NCI-H345 (cell line): Measurements from ENCODE around the gene PIP4K2A.

Source experiments
- DNase-seq: peaks from one replicate; lab custom pipeline; 2025; lab: John Stamatoyannopoulos, UW

The PIP4K2A gene

DNA sequence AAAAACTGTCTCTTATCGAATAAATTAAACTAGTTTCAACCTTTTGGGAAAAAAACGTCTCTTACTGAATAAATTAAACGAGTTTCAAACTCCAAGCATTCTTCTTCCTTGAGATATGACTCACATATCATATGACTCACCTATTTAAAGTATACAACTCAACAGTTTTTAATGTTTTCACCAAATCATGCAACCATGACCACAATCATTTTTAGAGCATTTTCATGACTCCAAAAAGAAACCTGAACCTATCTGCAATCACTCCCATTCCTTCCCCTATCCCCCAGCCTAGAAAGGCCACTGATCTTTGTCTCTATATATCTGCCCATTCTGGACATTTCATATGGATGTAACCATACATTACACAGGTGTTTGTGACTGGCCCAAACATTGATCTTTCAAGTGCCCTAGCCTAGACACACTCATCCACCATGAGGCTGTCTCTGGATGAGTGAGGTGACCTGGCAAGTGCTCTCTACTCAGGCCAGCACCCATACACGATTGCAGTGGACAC is 115.3 kb downstream of the PIP4K2A start:
- no peak for DNase-seq

- no peak for DNase-seq
Observed at GRCh38 chr10:22598478-22598877, 115.9 kb downstream of the PIP4K2A start.

GRCh38 chr10:22597138-22597537 is 117.2 kb downstream of the PIP4K2A start:
- DNase-seq: no peak

DNA sequence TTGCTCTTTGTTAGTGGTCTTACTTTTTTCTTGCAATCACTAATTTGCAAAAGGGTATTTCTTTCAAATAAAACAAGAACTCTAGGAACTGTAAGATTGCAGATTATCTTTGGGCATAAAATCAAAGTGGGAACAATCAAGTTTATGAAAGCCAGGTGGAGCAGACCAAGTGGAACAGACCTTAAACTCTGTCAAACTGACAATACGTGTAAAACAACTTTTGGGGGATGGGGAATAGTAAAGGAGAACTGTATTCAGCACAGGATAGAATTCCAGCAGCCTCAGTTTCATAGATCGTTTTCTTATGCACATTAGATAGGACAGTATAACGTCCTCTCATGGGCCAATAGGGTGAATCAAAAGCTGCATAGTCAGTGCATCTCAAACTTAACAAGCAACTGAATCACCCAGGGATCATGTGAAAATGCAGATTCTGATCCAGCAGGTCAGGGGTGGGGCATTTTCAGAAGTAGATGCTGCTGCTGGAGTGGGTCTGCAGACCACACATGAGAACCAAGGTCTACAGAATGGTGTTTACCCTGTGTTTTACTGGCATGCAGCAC is 120.7 kb downstream of the PIP4K2A start:
- DNase-seq: no peak

- no peak for DNase-seq
Observed at GRCh38 chr10:22593026-22593425, 121.4 kb downstream of the PIP4K2A start.

DNA sequence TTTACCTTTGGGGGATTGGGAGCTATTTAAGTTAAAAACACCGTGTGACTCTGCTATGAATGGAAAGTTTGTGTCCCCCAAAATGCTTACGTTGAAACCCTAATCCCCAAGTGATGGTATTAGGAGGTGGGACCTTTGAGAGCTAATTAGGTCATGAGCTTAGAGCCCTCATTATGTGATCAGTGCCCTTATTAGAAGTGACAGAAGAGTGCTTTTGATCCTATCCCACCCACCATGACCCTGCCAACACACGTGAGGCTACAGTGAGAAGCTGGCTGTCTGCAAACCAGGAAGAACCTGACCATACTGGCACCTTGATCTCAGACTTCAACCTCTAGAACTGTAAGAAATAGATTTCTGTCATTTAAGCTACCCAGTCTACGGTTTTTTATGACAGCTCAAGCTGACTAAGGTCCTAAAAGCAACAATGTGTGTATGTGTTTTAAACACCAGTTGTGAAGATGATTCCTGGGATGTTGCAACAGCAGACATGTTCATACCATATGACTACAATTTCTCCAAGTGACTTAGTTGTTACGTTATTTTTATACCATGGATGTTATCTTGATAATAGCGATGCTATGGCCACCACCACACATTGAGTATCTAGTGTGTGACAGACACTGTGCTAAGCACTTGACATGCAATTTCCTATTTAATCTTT is 124.4 kb downstream of the PIP4K2A start:
- DNase-seq: no peak

GRCh38 chr10:22588462-22588861 is 125.9 kb downstream of the PIP4K2A start:
- no peak for DNase-seq

GRCh38 chr10:22583683-22584082 is 130.7 kb downstream of the PIP4K2A start:
- no peak for DNase-seq

DNA sequence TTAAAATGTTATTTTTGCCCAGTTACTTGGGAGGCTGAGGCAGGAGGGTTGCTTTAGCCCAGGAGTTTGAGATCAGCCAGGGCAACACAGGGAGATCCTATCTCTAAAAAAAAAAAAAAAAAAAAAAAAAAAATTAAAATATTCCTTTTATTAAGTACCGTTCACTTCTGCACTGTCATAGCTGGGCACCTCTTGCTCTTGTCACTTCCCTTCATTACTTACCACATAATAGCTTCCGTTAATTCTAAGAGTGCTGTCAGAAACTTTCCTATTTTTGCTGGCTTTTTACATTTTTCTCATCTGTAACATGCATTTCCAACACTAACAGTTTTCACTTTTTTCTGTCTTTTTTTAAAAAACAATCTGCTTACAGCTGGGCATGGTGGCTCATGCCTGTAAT is 132.9 kb downstream of the PIP4K2A start:
- no peak for DNase-seq

DNA sequence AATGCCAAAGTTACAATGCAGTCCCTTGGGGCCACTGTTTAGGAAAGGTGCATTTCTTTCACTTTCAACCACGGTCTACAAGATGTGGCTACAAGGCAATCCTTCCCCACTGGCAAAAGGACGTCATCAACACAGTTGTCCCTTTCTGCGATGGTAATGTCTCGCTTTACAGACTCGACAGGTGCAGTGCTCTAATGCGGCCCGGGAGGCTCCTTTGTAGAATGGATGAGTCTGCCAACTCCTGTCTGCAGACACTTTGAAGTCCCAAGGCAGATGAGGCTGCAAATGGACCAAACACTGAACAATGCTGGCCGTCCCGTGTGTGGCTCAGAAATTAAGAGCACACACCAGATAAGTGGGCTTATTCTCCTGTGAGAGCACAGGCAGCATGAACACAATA is 133.7 kb downstream of the PIP4K2A start:
- DNase-seq: peak; percentile 77

DNA sequence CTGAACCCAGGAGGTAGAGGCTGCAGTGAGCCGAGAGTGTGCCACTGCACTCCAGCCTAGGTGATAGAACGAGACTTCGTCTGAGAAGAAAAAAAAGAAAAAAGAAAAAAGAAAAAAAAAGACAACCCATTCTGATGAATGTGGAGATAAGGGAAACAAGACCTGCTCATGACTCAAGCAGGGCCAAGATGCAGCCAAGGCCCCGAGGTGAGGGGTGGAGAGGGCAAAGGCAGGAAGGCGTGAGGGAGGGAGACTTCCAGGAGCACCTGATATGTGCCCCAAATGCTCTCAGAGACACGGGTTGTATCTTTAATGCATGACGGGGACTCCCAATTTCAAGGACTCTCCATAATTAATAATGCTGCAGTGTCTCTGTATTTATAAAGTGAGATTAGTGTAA is 134.6 kb downstream of the PIP4K2A start:
- no peak for DNase-seq

GRCh38 chr10:22573820-22574569 is 140.4 kb downstream of the PIP4K2A start:
- no peak for DNase-seq

DNA sequence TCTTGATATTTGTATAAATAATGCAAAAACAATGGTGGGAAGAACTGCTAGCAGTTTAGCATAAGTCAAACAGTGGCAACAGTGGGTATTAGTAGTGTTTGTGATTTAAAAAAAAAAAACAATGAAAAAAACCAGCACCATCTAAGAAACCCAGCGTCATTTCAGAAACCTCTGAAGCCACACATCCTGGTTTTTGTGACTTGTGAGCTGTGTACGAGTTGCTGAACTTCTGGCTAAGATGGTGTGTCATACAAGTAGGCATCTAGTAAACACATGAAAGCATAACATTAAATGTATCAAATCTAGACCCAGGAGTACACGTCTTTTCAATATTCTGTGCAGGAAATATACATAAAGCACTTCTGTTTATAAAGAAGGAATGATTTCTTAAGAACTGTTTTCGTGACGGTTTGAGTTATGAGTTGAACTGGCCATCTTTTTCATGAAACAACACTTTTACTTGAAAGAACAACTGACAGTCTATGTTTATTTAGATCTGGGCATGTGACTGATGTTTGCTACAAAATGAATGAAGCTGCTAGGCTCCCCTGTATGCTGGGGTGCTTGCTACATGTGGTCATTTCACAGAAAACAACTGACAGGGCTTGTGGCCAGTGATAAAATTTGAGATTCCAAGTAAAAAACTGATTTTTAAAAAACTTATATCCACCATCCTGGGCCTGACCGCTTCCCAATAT is 143.5 kb downstream of the PIP4K2A start:
- no peak for DNase-seq

DNA sequence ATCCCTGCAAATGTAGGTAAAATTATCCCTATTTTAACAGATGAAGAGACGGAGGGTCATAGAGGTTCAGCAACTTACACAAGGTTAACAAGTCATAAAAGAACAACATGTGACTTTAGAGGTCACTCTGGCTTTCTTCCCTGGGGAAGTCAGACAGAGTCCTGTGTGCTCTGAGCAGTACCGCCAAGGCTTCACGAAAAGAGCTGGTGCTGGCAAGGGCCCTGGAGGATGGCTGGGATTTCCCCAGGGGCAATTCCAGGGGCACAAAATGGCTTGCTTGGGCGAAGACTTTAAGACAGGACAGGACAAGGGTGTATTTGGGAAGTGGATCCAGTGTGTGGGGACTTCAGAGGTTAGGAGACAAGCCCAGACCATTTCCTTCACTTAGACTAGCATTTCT is 144.1 kb downstream of the PIP4K2A start:
- DNase-seq: no peak

DNA sequence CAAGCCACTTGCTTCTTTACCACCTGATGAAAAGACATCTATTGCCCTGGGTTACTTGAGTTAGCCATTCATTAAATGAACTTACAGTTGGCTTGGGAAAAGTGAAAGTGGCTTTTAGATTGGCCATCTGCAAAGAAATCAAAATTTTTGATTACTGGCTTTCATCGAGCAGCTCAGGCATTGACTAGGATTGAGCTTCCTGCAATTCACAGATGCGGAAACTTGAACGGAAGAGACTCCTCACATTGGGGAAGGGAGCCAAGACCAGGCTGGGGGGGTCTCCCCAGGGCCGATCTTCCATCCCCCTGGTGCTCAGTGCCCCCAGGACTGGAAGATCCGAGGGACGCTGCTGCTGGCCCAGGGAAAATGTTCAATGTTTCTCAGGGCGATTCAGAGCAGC is 145.4 kb downstream of the PIP4K2A start:
- no peak for DNase-seq

- DNase-seq: no peak
Observed at GRCh38 chr10:22564060-22564459, 150.3 kb downstream of the PIP4K2A start.

- DNase-seq: no peak
Observed at GRCh38 chr10:22561909-22562308, 152.5 kb downstream of the PIP4K2A start.

GRCh38 chr10:22560913-22561239 is 153.5 kb downstream of the PIP4K2A start:
- no peak for DNase-seq

DNA sequence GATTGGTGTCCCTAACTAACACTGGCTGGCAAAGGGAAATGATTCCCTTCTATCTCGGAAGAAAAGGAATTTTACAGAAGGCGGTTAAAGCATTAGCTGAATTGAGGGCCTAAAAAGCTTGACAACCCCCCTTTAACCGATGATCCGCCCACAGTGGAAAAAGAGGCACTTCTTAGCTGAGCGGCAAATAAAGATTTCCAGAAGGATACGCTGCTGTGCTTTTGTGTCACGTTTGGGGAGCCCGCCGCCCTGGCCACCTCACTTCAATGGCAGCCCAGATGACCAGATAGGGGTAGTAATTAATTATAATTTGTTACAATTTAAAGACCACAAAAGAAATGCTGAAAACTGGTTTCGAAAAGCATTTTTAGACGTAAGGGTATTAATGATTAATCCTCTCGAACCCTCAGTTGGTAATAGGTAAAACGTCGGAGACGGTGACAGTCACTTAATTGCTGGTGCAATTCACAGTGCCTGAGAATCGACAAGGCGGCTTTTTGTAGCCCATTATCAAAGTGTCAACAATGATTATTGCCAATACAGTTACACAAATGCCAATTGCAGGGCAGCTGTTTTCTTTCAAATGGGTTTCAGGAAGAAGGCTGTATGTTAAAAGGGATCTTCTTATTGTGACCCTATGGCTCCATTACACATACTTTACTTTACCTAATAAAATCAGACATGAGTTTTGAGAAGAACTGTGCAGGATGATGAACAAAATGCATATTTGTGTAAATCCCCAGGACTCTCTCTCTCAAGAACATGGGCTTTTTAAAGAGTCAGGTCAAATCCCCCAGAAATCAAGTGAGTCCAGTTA is 154.1 kb downstream of the PIP4K2A start:
- DNase-seq: no peak

DNA sequence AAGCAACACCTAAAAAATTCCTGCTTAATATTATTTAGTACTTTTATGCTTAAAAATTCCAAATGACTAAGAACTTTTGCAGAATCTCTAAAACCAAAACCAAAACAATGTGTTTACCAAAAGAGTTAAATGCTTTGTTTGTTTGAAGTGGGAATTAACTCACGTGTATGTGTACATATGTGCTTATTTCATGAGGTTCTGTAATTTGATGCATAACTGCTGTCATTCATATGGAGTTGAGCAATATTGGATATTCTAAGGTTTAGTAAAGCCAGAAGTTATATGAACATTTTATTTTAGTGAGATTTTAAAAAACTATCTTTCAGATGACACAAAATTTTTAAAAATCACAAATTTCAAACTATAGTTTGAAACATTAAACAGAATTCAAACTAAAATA is 157.1 kb downstream of the PIP4K2A start:
- no peak for DNase-seq

GRCh38 chr10:22556774-22557173 is 157.6 kb downstream of the PIP4K2A start:
- no peak for DNase-seq
